ENCODE data around the gene TRPM2.

Gene TRPM2

DNA sequence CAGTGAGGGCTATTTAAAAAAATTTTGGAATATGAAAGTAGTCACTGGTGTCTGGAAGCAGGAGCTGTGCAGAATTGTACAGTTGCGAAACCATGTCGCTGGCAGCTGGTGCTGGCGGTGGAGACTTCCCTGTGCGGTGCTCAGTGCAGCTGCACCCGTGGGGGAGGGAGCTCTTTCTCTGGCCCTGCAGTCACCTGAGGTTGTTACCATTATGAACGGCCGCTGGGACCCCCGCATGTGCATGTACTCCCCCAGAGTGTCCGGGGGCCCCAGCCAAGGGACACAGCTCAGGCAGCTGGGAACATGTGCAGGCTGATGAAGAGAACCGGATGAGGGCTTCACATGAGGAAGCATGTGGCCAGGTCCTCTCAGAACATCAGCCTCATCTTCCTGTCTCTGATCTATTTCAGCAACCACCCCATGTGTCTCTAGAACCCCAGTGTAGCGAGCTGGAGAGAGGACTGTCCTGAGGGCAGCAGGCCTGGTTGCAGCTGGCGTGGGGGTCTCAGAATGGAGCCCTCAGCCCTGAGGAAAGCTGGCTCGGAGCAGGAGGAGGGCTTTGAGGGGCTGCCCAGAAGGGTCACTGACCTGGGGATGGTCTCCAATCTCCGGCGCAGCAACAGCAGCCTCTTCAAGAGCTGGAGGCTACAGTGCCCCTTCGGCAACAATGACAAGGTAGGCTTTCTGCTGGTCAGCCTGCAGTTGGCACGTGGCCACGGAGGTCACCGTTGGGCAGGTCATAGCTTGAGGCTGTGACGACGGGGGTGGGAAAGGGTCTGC lies at the start of gene TRPM2:
TSS of gene TRPM2 (plus strand) at position 431 of the 780 bp plus-strand sequence. CDS start at position 511, 80 bp downstream.
- peak; percentile 80 for DNase-seq

GRCh38 chr21:44304011-44304616 lies 49.3 kb upstream of the TRPM2 start:
- no peak for DNase-seq

DNA sequence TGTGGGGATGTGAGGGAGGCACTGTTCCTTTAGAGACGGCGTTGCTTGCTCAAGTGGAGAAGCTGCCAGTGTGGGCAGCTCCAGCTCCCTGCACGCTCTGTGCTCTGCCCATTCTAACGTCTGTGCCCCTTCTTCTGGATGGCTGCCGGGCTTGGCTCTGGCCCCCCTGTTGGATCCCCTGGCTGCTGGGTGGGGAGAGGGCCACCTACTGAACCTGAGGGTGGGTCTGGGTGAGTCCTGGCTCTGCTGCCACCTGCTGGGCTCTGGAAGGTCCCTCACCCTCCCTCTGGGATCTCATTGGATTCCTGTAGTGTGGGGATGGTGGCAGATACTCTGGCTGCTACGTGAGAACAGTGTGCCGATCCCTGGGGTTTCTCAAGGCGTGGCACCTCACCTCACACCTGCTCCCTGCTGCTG lies 48.5 kb upstream of the TRPM2 start:
- no peak for DNase-seq

DNA sequence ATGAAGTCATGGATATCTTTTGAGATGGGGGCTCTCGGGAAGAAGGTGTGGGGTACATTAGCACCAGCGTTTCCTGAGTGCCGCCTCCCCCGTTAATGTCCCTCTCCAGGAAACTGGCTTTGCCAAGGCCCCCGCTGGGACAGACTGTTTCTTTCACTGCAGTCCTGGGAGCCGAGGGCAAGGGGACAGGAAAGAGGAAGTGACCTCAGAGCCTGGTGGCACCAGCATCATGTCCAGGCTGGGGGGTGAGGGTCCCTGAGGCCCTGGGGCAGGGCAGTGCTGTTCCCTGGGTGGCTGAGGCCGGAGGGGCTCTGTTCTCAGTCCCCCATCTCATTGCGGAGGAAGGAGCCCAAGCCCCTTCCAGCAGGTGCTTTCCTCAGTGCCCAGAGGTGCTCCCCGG lies 47.7 kb upstream of the TRPM2 start:
- no peak for DNase-seq

DNA sequence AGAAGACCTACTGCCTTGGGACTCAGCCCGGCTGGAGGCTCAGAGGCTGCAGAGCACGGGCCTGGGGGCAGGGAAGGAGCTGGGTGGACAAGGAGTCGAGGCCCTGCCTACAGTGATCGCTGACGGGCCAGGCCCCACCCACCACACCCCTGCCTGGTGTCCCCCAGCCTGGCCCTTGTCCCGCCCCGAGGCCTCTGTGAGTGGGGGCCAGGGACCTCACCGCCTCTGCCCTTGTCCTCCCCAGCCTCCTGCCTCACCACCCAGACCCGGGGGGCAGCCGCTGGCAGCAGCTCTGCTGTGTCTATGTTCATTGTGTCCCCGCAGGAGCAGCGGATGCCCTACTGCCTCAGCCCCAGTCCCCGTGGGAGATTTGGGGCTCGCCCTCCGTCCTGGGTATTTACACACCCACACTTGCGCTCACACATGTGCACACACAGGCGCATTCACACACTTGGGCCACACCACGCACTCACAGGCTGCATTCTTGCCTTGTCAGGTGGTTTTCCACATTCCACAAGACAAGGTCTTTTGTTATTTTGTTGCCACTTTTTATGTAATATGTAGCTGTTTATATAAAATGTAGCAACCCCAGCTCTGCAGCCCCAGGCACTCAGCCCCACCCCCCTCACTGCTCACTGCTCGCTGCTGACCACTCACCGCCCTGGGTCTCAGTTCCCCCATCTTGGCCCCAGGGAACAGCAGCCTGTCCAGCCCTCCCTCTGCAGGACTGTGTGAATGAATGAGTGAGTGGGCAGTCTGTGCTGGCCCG lies 46.3 kb upstream of the TRPM2 start:
- DNase-seq, result no peak

GRCh38 chr21:44310628-44311507 lies 42.6 kb upstream of the TRPM2 start:
- no peak for DNase-seq

DNA sequence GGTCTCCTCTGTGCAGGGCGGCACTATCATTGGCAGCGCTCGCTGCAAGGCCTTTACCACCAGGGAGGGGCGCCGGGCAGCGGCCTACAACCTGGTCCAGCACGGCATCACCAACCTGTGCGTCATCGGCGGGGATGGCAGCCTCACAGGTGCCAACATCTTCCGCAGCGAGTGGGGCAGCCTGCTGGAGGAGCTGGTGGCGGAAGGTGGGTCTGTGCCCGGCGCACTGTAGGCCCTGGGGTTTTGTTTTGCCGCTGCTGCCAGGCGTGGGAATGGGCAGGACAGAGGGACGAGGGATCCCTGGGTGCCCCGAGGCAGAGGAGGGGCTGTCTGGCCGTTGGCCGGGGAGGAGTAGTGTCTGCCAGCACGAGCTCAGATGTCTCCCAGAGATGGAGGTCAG lies 41.3 kb upstream of the TRPM2 start:
- DNase-seq, result no peak

GRCh38 chr21:44312716-44313115 lies 40.7 kb upstream of the TRPM2 start:
- DNase-seq, result no peak

DNA sequence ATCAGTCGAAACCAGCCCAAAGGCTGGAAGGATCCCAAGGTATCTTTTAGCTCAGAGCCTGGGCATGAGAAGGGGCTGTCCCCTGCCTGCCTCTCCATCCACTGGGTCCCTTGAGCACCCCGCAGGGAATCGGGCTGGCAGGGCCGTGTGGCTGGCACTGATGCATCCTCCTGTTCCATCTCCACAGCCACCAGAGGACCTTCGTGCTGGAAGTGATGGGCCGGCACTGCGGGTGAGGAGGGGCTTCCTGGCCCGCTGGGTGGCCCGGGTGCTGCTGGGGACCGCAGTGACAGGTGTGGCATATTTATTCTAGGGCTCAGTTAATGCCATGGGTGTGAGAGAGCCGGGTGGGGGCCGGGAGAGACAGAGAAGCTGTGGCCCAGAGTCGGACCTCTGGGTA lies 40.0 kb upstream of the TRPM2 start:
- no peak for DNase-seq

DNA sequence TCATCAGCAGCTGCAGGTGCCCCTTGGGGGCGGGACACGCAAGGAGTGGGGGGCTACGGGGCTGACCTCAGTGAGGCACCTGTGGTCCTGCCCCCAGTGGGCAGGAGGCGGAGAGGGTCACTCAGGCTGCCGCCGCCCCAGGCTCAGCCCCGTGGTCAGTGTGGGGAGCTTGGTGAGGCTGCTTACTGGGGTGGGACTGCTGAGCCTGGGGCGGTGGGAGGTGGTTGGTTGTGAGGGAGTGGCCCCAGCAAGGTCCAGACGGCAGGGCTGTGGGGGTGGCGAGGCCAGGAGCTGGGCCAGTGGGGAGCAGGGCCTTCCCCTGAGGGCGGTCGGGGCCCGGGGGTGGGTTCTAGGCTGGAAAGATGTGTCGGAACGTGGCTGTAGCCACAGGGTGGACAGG lies 39.3 kb upstream of the TRPM2 start:
- no peak for DNase-seq

DNA sequence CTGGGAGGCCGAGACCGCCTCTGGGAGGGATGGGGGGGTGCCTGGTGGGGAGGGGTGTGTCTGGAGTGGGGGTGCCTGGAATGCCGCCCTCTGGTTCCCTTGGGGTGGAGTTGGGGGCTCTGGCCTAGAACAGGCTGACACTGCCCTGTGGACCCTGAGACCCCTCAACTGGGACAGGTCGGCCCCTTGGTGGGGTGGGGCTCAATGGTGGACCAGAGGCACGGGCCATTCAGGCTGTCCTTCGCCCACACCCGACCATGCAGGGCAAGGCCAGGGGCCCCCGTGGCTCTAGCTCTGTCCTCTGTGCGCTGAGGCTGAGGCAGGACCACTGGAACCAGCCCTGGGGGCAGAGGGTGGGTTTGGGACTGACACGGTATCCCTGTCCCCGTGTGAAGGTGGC lies 38.9 kb upstream of the TRPM2 start:
- DNase-seq, result no peak

DNA sequence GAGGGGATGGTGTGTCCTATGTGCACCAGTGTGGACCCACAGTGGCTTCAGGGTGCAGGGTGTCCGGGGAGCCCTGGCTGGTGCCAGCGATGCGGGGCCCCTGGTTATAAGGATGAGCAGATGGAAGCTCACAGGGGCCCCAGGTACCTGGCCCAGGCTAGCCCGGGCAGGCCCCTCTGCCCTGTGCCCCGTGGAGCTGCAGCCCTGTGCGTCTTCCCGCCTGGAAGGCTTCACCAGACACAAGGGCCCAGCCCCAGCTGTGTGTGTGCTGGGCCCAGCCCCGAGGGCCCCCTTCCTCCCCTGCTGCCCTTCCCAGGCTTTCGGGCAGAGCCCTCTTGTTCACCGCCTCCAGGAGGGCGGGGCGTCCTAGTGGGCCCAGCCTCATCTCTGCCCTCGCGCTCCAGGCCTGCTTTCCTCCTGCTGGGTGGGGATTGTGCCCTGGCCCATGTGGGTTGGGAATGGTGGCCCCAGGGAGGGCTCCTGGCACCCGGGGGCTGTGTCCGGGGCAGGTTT lies 37.7 kb upstream of the TRPM2 start:
- DNase-seq, result no peak

DNA sequence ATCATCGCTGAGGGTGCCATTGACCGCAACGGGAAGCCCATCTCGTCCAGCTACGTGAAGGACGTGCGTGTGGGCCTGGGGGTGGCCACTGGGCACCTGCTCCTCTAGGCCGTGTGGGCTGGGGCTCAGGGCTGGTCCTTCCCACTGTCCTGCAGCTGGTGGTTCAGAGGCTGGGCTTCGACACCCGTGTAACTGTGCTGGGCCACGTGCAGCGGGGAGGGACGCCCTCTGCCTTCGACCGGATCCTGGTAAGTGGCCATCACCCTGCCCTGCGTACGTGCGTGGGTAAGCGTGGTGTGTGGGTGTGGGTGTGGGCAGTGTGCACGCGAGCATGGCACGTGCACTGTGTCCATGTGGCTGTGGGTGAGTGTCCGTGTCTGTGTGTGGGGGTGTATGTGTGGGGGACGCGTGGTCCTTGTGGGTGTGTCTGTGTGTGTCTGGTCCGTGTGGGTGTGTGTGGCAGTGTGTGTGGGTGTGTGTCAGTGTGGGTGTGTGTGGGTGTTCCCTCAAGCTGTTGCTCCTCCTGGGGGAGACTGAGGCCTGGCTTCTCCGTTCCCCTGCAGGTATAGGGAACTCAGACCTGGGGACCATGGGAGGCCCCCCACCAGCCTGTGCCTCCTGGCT lies 37.0 kb upstream of the TRPM2 start:
- DNase-seq, result no peak

- no peak for DNase-seq
These were observed 36.1 kb upstream of the TRPM2 start for GRCh38 chr21:44317241-44317782.

- DNase-seq, result no peak
These were observed 35.5 kb upstream of the TRPM2 start for GRCh38 chr21:44317871-44318270.

GRCh38 chr21:44318489-44319285 lies 34.7 kb upstream of the TRPM2 start:
- DNase-seq, result no peak

DNA sequence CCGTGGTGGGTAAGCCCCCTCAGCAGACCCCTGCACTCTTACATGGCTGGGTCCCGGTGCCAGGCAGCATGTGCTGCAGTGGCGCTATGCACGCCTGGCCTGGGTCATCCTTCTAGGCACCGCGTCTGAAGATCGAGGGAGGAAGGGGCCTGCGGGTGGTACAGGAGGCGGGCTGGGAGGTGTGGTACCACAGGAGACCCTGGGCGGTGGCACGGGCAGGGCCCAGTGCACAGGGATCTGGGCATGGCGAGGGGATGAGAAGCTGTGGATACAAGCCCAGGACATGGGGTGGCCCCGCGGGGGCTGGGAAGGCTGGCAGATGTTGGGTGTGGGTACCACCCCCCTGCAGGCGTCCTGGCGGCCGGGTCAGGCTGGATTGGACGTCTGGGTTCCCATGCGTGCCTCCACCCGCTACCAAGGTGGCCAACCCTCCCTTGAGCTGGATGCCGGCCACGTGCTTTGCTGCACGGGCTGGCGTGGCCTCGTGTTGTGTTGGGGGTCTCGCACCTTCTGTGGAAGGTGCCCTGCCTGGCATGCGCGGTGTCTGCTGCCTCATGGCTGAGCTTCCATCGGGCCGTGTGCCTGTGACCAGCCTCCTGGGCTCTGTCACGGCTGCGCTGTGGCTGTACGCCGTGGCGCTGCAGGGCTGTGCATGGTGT lies 33.9 kb upstream of the TRPM2 start:
- no peak for DNase-seq

DNA sequence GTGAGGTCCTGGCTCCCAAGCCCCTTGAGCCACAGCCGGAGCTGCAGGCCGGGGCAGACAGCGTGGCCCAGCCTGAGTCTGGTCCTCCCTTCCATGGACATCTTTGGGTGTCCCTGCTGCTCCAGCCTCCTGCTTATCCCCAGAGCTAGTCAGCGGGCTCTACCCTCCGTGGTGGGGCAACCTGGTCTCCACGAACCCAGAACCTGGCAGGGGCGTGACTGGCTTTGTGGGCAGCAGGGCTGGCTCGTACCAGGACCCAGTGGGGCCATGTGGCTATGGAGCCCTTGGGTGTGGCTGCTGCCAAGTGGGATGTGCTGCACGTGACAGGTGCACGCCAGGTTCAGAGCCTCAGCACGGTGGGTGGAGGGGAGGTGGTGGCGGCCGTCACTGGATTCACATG lies 32.6 kb upstream of the TRPM2 start:
- no peak for DNase-seq

- DNase-seq, result no peak
These were observed 31.5 kb upstream of the TRPM2 start for GRCh38 chr21:44321846-44322450.
